GM12865 (cell line): ENCODE measurements around the gene CELF2.
"Not testable (repeated sequence)": the region's sequence is repeated elsewhere in the genome, so short reads cannot be mapped to it uniquely, and the experiment has no call there.

Experiments
- DNase-seq: peaks from one replicate; pipeline ENCODE4 v3.0.0; 2010; ENCODE audit warnings: low read depth
- H3K4me3 ChIP-seq: 2 replicates; pipeline ENCODE4 v1.5.1; 2011; ENCODE audit warnings: mild to moderate bottlenecking, low read depth, low read length, control low read depth
- CTCF ChIP-seq: IDR thresholded peaks from 2 replicates; pipeline ENCODE4 v1.5.1; 2011; ENCODE audit warnings: low read length, control low read depth, low read depth, inconsistent platforms; ENCODE audit not compliant: insufficient read depth; ENCODE audit errors: missing control alignments

CELF2 gene

DNA sequence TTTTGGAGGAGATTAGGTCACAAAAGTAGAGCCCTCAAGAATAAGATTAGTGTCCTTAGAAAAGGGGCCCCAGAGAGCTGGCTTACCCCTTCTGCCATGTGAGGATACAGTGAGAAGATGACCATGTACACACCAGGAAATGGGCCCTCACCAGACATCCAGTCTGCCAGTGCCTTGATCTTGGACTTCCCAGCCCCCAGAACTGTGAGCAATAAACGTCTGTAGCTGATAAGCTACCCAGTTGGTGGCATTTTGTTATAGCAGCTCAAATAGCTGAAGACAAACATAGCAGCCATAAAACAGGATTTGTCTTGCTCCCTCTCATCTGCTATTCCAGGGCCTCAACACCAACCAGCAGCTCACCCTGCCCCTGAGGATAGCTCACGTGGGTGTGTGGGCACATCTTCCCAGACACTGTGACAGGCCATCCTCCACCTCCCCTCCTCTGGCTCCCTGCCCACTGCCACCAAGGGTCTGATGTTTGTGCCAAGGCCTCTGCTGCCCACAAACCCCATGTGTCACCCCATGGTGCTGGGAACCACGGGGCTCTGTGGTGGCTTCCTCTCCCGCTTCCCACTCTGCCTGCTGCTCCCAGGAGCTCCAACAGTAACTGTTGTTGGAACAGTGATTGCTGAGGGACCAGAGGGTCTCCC, 341.4 kb downstream of the CELF2 start:
- no peak overlapping the region for H3K4me3 ChIP-seq
- DNase-seq: no peak
- no peak for TF ChIP-seq CTCF

GRCh38 chr10:11359869-11360268, 342.2 kb downstream of the CELF2 start:
- H3K4me3 ChIP-seq: no peak overlapping the region
- TF ChIP-seq CTCF: no peak
- no peak for DNase-seq

DNA sequence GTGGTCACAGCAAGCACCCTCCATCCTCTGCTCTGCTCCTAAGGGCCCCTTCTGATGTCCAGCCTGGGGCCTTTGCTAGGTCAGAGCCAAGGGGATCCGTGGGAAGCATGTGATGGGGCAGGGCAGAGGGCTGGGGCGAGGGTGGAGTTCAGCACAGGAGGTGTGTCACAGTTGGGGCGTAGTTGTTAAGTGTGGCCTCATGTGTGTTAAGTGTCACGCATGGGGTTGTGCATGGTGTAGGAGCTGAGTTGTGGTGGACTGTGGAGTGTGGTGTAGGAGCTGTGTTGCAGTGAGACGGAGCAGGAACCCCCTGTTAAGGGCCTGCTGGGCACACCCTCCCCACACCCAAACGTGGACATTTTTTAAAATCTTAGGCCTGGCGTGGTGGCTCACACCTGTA, 345.8 kb downstream of the CELF2 start:
- H3K4me3 ChIP-seq: no peak overlapping the region
- TF ChIP-seq CTCF: no peak
- DNase-seq: no peak

DNA sequence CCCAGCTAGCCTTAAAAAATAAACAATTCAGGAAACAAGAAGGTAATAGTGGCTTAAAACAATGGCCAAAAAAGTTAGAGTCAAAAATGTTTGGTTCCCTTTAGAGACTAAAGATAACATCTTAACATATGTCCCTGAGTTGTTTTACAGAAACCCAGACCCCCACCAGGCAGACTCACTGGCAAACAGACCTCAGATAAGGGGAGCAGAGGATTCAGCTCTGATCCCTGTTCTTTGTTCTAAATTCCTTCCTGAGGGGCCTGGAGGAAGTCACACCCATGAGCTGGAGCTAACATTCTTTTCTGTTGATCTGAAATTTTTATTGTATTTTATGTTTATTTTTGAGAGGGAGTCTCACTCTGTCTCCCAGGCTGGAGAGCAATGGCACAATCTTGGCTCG, 346.6 kb downstream of the CELF2 start:
- H3K4me3 ChIP-seq: no peak overlapping the region
- no peak for DNase-seq
- no peak for TF ChIP-seq CTCF

DNA sequence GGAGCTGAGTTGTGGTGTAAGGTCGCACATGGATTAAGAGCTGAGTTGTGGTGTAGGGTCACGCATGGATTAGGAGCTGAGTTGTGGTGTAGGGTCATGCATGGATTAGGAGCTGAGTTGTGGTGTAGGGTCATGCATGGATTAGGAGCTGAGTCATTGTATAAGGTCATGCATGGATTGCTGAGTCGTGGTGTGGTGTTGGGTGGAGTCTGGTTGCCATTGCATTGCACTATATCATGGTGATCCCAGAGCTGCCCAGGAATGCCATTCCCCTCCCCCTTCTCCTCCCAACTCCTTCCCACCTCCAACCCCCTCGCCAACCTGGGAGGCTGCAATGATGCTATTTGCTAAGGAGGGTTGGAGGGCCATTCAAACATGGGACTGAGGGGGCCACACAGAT, 349.2 kb downstream of the CELF2 start:
- not testable (repeated sequence) for DNase-seq

DNA sequence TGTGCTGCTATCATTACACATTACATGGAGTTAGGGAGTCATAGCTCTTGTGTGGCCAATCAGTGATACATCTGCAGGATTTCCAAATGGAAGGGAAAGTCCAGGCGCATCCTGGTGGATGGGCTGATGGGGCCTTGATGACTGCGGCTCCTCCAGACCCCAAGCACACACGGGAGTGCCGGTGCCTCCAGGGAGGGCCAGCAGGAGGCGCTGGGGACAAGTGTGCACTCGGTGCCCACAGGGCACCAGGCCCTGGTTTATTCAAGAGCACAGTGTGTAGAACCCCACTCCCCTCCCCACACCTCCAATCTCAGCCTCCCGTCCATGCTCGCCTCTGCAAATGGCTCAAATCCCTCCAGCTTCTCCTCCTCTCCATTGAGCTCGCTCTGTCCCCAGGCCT, 349.8 kb downstream of the CELF2 start:
- no peak for TF ChIP-seq CTCF
- H3K4me3 ChIP-seq: no peak overlapping the region
- DNase-seq: no peak

More for the DNA sequence above, 349.2 kb downstream of the CELF2 start:
- not testable (repeated sequence) for H3K4me3 ChIP-seq

- H3K4me3 ChIP-seq: no peak overlapping the region
- no peak for DNase-seq
- TF ChIP-seq CTCF: no peak
Observed at GRCh38 chr10:11373717-11374171, 356.1 kb downstream of the CELF2 start.
